SK-N-DZ (cell line): ENCODE measurements around the gene SLC29A3. TPM values are rescaled to one million over a fixed set of nuclear protein-coding genes. Genes with fewer than 3 reads are reported as not detected.
"Not testable (repeated sequence)": the region's sequence is repeated elsewhere in the genome, so short reads cannot be mapped to it uniquely, and the experiment has no call there.

ENCODE experiments used
- DNase-seq: peaks from one replicate; pipeline ENCODE4 v3.0.0-alpha.2; 2015; ENCODE audit warnings: low spot score
- polyA plus RNA-seq, 2 experiments: library from polyadenylated mRNA; depleted of rRNA; stranded (reverse); fragments of >200 nt; gene quantifications; 2 replicates each; pipeline ENCODE4 v1.2.3, GENCODE V29; 2014

SLC29A3 gene
- polyA plus RNA-seq (2014; cell fraction: cytosol; rRNA removed), result 4.3 and 4.8 TPM in 2 replicates
- 2.7 and 3.3 TPM in 2 replicates for polyA plus RNA-seq (2014; cell fraction: nucleus; rRNA removed)

DNA sequence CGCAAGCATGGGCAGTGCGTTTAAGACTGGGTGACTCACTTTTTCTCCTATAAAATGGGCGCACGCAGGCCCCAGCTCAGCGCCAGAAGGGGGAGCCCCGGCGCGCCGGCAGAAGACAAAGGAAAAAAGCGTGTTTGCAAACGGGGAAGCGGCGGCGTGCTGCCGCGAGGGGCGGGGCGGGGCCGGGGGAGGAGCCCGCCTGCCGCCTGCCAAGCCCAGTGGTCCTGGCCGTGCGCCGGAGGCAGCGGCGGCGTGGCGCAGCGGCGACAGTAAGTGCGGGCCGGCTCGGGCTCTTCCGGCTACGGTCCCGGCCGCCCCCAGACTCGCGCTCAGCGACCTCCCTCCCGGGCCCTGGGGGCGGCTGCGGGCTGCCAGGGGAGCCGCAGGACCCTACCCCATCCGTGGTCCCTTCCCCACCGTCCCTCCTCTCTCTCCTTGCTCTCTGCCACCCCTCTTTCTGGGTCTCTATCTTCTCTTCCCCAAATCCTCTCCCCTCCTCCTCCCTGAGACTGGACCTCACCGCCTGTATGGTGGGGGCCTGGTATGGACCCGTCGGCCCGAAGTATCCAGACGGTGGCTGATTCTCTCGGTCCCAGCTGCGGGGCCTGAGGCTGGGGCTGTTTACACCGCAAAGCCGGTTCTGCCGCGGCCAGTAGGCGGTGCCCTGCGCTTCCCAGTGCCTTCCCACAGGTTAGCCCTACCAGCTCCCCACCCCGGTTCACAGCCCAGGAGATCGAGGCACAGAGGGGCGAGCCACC, at the start of gene SLC29A3:
Gene SLC29A3 (plus strand): TSS at position 218 of the 758 bp plus-strand sequence. CDS start 51 bp downstream, at position 269.
- DNase-seq, result peak; percentile 80

DNA sequence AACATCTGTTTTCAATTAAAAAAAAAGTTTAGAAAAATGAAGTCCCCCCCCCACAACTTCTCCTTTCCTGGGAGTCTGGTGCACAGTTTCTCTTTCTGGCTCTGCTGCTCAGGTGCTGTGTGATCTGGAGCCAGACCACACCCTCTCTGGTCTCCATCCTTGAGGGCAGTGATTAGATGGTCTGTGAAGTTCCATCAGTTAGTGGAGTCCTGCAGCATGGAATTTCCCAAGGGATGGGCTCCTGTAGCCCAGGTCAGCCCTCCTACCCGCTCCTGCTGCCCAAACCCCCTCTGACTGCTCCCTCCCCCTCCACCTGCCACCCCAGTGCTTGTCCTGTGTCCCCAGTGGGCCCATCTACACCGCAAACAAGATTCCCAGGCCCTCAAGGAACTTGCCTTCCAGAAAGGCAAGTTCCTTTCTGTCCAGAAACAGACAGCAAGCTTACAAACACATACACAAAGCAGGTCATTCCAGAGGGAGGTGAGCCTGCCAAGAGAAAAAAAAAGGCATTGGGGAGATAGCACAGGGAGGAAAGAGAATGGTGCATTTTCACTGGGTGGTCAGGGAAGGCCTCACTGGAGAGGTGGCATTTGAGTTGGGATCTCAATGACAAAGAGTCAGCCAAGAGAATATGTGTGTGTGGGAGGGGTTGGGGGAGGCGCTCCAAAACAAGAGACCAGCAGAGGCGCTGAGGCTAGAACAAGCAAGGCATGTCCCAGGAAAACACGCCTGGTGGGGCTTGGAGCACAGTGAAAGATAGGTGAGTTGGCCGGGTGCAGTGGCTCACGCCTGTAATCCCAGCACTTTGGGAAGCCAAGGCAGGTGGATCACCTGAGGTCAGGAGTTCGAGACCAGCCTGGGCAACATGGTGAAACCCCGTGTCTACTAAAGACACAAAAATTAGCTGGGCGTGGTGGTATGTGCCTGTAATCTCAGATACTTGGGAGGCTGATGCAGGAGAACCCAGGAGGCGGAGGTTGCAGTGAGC, 49.5 kb upstream of the SLC29A3 start:
- no peak for DNase-seq

DNA sequence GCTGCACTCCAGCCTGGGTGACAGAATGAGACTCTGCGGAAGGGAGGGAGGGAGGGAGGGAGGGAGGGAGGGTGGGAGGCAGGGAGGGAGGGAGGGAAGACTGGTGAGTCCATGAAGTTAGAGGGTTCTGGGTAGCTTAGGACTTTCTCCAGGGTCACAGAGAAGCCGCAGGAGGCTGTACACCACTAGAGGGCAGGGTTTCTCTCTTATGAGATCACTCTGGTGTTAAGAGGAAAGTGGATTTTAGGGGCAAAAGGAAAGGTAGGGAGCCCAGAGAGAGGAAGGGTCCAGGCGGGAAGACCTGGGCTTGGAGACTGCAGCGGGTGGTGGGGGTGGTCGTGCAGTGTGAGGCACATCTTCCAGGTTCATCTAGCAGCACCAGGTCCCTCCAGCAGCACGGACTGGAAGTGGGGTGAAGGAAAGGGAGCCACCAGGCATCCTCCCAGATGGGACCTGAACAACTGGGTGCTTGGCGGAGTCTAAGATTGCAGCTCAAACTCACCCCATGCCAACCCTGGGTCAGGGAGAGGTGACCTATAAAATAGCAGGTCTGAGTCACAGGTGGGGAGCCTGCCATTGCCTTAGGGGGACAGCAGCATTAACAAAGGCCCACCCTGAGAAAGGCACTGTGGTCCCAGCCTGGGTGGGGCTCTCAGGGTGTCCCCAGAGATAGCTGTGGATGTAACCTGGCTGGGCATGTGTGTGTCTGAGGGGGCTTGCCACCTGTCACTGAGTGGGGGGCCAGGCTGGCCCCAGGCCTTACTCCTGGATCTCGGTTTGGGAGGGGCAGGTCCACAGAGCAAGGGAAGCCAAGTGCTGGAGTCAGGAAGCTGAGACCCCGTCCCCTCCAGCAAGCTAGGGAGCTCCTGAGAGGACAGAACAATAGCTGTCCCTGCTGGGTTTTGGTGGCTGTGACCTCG, 48.5 kb upstream of the SLC29A3 start:
- peak; percentile 81 for DNase-seq

DNA sequence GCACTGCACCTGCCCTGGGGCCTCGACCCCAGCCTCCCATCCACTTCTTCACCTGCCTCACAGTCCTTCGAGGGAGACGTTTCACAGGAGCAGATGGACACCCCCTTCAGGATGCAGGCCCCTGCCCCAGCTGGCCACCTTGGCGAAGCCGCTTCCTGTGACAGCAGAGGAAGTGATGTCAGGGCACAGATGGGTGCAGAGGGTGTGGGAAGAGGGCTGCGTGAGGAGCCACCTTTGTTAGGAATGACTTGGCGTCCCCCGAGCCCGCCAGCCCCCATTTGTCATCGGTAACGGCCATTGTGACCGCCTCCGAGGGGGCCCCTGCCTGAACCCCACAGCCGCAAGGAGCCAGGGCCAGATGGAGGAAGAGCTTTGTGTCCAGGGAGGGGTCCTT, 47.4 kb upstream of the SLC29A3 start:
- no peak for DNase-seq

DNA sequence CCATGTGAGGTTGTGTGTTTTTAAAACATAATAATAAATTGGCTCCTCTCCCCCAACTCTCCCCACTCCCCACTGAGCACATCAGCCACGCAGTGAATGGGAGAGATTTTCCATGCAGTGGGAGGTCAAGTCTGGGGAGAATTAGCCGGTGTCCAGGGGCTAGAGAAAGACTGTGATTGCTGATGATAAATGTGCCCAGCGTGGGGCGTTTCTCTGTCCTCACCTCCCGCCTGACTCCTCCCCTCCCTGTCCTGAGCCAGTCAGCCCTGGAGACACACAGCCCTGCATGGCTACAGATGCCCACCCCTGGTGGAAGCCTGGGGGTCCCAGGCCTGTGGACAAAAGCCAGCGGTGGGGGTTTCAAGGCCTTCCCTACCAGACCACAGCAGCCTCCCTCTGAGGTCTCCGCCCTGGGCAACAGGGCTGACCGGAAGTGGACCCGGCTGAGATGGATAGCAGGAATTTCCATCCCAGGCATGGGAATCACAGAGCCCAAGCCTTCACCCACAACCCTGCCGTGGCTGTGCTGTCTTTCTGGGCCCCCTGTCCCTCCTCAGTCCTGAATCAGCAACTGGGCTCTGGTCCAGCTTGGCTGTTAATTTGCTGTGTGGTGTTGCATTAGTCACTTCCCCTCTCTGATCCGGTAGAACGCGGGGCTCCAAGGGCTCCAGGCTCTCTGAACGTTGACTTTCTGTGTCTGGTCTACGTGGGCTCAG, 46.8 kb upstream of the SLC29A3 start:
- no peak for DNase-seq

DNA sequence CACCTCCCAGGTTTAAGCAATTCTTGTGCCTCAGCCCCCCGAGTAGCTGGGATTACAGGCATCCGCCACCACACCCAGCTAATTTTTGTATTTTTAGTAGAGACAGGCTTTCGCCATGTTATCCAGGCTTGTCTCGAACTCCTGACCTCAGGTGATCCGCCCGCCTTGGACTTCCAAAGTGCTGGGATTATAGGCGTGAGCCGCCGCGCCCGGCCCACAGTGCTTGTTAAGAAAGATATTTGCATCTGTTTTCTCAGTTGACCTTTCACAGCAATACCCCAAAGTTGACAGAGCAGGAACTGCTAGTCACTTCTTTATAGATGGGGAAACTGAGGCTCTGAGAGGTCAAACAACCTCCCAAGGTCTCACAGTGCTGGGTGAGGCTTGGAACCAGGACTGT, 46.1 kb upstream of the SLC29A3 start:
- not testable (repeated sequence) for DNase-seq

DNA sequence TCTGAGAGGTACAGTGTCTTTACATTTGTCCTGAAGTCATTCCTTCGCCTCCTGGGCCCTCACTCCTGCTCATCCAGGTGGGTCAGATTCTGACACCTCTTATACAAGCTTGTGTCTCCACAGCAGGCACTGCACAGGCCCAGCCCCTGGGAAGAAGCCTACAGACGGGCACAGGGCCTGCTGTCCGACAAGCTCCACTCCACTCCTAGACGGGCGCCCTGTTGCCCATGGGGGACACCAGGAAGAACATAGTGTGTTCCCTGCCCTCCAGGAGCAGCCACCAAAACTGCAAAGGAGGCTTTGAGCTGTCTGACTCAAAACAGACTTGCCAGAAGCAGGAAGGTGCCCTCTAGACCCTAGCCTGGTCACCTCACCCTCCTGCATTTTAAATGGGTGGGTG, 45.6 kb upstream of the SLC29A3 start:
- DNase-seq, result no peak

DNA sequence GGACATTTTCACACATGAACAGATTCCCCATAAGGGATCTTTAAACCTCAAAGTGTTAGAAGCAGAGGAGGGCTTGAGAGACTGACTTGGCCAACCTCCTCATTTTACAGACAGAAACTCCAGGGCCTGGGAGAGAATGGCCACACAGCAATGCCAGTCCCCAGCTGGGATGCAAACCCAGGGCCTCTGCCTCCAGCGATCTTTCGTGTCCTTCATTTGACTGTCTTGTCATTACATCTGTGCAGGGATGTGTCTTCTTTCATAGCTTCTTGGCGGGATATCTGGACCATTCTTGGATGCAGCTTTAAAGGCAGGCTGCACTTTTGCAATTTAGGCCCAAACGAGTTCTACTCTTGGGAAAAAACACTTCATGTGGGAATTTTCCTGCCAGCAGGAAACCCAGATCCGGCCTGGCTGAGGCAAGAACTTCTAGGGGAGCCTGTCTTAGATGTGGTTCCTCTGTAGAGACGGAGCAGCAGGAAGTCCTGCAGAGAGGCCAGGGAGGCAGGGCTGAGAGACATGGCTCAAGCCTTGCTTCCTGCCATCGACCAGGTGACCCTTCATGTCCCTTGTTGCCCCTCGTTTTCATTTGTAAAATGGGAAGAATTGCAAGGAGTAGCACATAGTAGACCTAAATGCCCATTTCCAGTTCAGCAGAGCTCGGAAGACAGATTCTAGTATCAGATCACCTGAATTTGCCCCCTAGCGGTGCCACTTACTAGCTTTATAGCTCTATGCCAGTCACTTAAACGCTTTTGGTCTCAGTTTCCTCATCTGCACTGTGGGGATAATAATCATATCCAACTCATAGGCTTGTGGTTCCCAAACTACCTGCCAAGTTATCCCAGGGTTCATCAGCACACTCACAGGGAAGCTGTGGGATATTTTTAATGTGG, 43.9 kb upstream of the SLC29A3 start:
- DNase-seq, result no peak

DNA sequence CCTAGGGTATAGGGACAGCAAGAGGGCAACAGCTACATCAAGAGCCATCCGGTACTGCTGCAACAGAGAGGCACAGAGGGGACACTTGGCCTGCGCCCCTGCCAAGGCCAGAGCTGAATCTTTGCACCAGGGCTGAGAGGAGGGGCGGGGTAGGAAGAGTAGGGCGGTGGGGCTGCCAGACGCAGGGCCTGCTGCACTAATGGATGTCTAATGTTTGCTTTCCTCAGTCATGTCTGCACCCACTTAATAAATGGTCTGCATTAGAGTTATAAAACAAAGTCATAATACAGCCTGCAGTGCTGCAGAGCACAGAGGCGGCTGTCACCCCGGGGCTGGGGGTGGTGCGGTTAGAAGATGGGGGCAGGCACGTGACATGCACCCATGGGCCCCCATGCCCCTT, 42.2 kb upstream of the SLC29A3 start:
- DNase-seq, result no peak

DNA sequence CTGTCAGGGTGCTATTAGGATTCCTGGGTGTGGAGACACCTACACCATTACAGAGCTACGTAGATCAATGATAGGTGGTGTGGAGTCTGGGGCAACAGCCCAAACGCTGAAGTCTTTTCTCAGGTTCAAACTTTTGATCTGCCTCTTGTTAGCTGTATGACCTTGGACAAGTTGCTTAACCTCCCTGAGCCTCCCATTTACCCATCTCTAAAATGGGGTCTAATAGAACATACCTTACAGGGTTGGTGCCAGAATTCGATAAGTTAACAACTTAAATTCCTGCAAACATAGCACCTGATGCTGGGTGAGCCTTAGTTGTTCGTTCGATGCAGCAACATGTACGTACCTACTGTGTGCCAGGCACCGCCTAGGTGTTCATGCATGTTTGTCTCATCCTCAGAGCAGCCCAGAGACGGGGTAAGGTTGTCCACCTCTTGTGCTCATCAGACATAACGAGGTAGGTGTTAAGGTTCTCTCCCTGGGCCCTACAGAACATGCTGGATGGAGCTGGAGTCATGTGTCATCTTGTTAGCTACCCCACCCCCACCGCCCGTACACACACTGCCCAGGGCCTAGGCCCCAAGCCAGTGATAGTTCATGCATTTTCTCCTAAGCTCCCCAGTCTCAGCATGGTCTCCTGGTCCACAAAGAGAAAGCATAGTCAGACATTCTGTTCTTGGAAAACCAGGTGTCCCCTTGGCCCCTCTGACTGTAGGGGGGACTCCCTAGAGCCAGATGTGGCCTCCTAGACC, 41.0 kb upstream of the SLC29A3 start:
- DNase-seq, result no peak

DNA sequence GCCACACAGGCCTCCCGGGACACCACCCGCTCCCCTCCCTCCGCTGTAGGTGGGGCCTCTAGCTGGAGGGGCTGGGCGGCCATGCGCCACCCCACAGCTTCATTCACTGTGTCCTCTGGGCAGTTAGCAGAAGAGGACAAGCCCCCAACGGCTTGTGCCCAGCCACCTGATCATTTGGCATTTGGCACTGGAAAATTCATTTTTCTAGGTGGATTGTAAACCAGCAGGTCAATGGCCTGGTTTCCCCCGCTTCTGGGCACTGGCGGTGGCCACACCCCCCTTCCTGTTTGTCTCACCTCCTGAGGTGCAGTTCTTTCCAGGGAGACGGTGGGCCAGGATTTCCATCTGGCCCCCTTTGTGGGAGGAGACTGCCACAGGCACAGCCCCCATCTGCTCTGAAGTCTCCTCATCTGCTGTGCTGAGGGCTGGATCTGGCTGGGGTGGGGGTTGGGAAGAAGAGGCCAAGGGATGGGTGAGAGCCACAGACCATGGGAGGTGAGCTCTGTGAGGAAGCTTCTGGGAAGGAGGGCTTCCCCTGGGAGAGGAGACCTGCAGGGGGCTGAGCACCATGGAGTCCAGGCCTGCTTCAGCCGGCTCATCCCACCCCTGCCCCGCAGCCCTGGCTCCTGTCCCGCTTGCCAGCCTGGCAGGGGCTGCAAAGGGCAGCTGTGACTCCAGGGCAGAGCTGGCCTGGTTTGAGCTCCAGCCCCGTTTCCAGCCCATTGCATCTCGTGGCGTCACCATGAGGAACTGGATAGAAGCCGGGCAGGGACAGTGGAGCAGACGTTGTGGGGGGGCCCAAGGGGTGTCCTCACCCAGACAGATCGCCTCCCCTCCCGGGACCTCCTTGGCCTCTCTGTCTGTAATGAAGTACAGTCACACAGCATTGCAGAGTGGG, 40.1 kb upstream of the SLC29A3 start:
- peak; percentile 72 for DNase-seq

DNA sequence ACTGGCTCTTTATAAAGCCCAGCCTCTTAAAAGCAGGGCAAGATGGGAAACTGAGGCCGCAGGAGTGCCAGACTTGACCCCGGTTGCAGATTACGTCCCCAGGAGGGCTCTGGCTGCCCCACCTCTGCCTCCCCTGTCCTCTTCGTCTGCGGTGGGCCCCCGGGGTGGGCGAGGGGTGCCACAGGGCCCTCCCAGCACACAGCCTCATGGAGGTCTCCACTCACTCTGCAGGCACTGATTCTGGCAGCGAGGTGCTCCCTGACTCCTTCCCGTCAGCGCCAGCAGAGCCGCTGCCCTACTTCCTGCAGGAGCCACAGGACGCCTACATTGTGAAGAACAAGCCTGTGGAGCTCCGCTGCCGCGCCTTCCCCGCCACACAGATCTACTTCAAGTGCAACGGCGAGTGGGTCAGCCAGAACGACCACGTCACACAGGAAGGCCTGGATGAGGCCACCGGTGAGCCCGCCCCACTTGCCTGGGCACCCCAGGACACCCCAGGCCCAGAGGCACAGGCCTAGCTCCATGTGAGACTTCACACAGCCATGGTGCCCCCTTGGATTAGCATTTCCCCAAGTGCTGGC, 39.4 kb upstream of the SLC29A3 start:
- DNase-seq, result no peak

DNA sequence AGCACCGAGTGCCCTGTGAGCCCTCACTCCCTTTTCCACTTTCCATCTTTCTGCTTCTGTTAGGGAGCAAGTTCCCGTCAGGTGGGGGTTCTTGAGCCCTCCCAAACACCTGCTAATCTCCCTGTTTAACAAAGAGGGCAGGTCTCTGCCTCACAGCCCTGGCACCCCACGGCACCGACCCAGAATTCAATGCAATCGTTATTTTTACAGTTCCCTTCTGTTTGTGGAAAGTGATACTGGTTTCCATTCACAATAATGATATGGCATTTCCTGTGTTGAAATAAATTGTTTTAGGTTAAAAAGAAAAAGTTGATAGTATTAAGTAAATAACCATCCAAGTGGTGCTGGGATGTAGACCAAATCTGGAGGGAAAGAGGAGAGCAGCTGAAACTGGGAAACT, 38.8 kb upstream of the SLC29A3 start:
- no peak for DNase-seq

DNA sequence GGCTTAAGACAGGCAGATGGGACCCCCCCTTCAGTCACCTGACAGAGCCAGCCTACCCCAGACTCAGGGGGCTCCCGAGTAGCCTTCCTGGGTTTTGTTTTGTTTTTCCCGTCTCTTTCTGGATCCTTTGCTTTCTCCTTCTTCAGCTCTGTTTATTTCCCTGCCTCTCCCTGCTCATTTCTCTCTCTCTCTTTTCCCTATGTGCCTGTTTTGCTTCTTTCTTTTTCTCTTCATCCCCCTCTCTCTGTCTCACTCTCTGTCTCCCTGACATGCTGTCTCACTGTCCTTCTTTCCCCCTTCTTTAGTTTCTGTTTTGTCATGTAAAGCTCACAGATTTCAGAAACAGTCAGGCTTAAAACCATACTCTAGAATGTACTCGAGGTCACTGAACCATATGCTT, 38.2 kb upstream of the SLC29A3 start:
- DNase-seq, result no peak

DNA sequence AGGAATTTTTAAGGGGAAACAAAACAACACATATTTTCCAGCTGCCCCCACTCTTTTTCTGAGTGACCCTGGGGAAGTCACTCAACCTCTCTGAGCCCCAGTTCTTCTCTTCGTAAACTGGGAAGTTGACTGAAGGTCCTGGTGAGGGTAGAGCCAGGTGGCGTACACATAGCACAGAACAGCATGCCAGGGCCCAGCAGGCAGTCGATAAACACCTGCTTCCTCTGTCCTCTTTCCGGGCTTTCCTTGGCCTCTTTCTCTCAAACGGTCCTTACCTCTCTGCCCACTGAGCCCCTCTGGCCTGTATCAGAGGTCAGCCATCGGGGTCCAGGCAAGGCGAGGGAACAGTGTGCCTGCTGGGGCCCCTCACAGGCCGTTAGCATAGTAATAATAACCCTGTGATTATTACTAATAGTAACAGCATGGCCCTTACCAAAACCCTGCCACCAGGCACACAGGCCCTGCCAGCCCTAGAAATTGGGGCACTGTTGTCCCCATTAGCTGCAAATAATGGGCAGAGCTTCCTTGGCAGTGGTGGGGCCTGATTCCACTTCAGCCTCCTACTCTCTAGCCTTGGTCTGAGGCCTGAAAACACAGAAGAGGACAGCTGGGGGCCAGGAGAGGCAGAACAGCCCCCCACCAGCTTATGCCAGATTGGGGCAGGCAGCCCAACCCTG, 37.3 kb upstream of the SLC29A3 start:
- DNase-seq, result no peak

DNA sequence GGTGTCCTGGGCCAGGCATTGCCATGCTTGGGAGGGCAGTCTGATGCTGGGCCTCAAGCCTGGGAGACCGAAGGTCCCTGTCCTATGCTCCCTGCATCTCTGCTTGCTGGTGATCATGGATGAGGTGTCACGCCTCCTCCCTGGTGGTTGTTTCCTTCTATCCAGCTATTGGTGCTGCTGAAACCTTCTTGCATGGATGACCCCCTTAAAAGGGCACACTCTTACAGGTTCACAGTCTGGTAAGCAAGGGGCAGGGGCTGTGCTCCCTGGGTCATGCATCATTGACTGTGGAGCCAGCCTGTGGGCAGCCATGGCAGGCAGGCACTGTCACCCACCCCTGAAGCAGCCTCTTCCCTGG, 36.8 kb upstream of the SLC29A3 start:
- no peak for DNase-seq

DNA sequence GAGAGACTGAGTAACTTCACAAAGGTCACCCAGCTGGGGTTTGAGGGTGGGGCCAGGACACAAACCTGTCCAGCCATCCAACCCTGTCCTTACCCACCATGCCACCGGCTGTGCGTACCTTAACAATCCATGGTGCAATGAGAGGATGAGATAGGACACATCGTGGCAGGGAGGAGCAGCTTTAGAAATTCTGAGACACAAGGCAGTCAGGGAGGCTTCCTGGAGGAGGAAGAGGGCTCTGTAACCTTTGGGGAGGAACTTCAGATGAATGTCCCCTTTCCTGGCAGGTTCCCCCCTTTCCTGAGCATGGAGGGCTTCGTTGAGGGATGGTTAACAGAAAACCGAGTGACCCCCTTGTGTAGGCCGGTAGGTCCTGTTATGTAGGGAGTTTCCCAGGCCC, 35.6 kb upstream of the SLC29A3 start:
- DNase-seq, result no peak
